Activated effector memory CD4-positive, alpha-beta T cell treated with Interleukin-2 at 50 U/mL for 16 hours (primary cell): ENCODE data around the gene SEMA3C.

ENCODE experiments used
- DNase-seq: peaks from one replicate; pipeline ENCODE4 v3.0.0-alpha.2; 2020

SEMA3C gene

GRCh38 chr7:80884511-80885195 lies 34.2 kb downstream of the SEMA3C start:
- DNase-seq: no peak

GRCh38 chr7:80883154-80884025 lies 35.5 kb downstream of the SEMA3C start:
- DNase-seq: no peak

GRCh38 chr7:80882213-80882801 lies 36.5 kb downstream of the SEMA3C start:
- DNase-seq: no peak

- no peak for DNase-seq
Observed at GRCh38 chr7:80881351-80881900, 37.4 kb downstream of the SEMA3C start.

- no peak for DNase-seq
Observed at GRCh38 chr7:80879849-80880248, 39.0 kb downstream of the SEMA3C start.

GRCh38 chr7:80876894-80877414 lies 41.9 kb downstream of the SEMA3C start:
- no peak for DNase-seq

- DNase-seq: no peak
Observed at GRCh38 chr7:80875537-80876120, 43.2 kb downstream of the SEMA3C start.

GRCh38 chr7:80873140-80873539 lies 45.7 kb downstream of the SEMA3C start:
- no peak for DNase-seq

- no peak for DNase-seq
Observed at GRCh38 chr7:80871228-80871627, 47.6 kb downstream of the SEMA3C start.

- DNase-seq: no peak
Observed at GRCh38 chr7:80870813-80871212, 48.0 kb downstream of the SEMA3C start.

GRCh38 chr7:80869821-80870751 lies 48.8 kb downstream of the SEMA3C start:
- DNase-seq: no peak

GRCh38 chr7:80869106-80869784 lies 49.6 kb downstream of the SEMA3C start:
- DNase-seq: no peak

- no peak for DNase-seq
Observed at GRCh38 chr7:80868566-80868965, 50.3 kb downstream of the SEMA3C start.

GRCh38 chr7:80860554-80860953 lies 58.3 kb downstream of the SEMA3C start:
- no peak for DNase-seq

- DNase-seq: no peak
Observed at GRCh38 chr7:80859272-80859970, 59.4 kb downstream of the SEMA3C start.

- no peak for DNase-seq
Observed at GRCh38 chr7:80858141-80858903, 60.5 kb downstream of the SEMA3C start.

GRCh38 chr7:80856769-80857168 lies 62.1 kb downstream of the SEMA3C start:
- DNase-seq: no peak

- no peak for DNase-seq
Observed at GRCh38 chr7:80851896-80852476, 66.9 kb downstream of the SEMA3C start.

- no peak for DNase-seq
Observed at GRCh38 chr7:80848841-80849240, 70.0 kb downstream of the SEMA3C start.
